Osteocyte (in vitro differentiated cells): ENCODE data around the gene ANTXR1. TPM values are rescaled to one million over a fixed set of nuclear protein-coding genes. Genes with fewer than 3 reads are reported as not detected.

ENCODE experiments used
- DNase-seq: peaks from one replicate; pipeline ENCODE4 v3.0.0; 2021; ENCODE audit warnings: mixed read lengths; ENCODE audit not compliant: unreplicated experiment; ENCODE audit errors: extremely low spot score
- H3K27ac Mint-ChIP-seq: one replicate; pipeline ENCODE4 v1.8.0; 2021; ENCODE audit warnings: mild to moderate bottlenecking, mixed read lengths; ENCODE audit not compliant: unreplicated experiment
- H3K27me3 Mint-ChIP-seq: one replicate; pipeline ENCODE4 v1.8.0; 2021; ENCODE audit warnings: mixed read lengths; ENCODE audit not compliant: unreplicated experiment
- H3K36me3 Mint-ChIP-seq: one replicate; pipeline ENCODE4 v1.8.0; 2021; ENCODE audit warnings: mixed read lengths; ENCODE audit not compliant: unreplicated experiment
- H3K4me1 Mint-ChIP-seq: one replicate; pipeline ENCODE4 v1.8.0; 2021; ENCODE audit warnings: mixed read lengths; ENCODE audit not compliant: unreplicated experiment
- H3K4me3 Mint-ChIP-seq: one replicate; pipeline ENCODE4 v1.8.0; 2021; ENCODE audit warnings: mild to moderate bottlenecking, moderate library complexity, mixed read lengths; ENCODE audit not compliant: unreplicated experiment
- H3K9me3 Mint-ChIP-seq: one replicate; pipeline ENCODE4 v1.8.0; 2021; ENCODE audit warnings: mixed read lengths; ENCODE audit not compliant: unreplicated experiment
- CTCF ChIP-seq: fragments of 200-600 bp; sonication (generic); IDR thresholded peaks from 2 replicates; pipeline ENCODE4 v1.5.0; 2021; ENCODE audit warnings: antibody characterized with exemption, mild to moderate bottlenecking, moderate library complexity
- total RNA-seq: library from RNA; stranded (reverse); gene quantifications from 2 replicates; pipeline ENCODE4 v1.2.1, GENCODE V29; 2021

Gene ANTXR1
- total RNA-seq, 1 donor from 2014 or later: 144 TPM

GRCh38 chr2:69090820-69091219 lies 77.8 kb downstream of the ANTXR1 start:
- no peak for TF ChIP-seq CTCF
- no peak for DNase-seq
- Mint-ChIP-seq H3K4me3 (no peak overlapping the region), H3K9me3 (no peaks in the 10 kb centered on the region), H3K36me3 (peaks cover 61% of the 10 kb centered on the region), H3K27ac (no peak overlapping the region), H3K4me1 (peaks cover 25% of the 10 kb centered on the region), H3K27me3 (no peaks in the 10 kb centered on the region)

GRCh38 chr2:69092857-69093256 lies 79.9 kb downstream of the ANTXR1 start:
- Mint-ChIP-seq H3K27me3 (no peaks in the 10 kb centered on the region), H3K36me3 (peaks cover 61% of the 10 kb centered on the region), H3K4me1 (peaks cover 22% of the 10 kb centered on the region), H3K4me3 (no peak overlapping the region), H3K27ac (no peak overlapping the region), H3K9me3 (no peaks in the 10 kb centered on the region)
- DNase-seq: no peak
- no peak for TF ChIP-seq CTCF

- Mint-ChIP-seq H3K4me3 (no peak overlapping the region), H3K27me3 (no peaks in the 10 kb centered on the region), H3K9me3 (no peaks in the 10 kb centered on the region), H3K36me3 (peaks cover 55% of the 10 kb centered on the region), H3K4me1 (peaks cover 21% of the 10 kb centered on the region), H3K27ac (no peak overlapping the region)
- DNase-seq: no peak
- TF ChIP-seq CTCF: no peak
These were observed 82.3 kb downstream of the ANTXR1 start for GRCh38 chr2:69095305-69095704.

- DNase-seq: no peak
- Mint-ChIP-seq H3K9me3 (no peaks in the 10 kb centered on the region), H3K27ac (peak overlapping the region; percentile 29), H3K4me1 (peaks cover 23% of the 10 kb centered on the region), H3K4me3 (no peak overlapping the region), H3K27me3 (no peaks in the 10 kb centered on the region), H3K36me3 (peaks cover 48% of the 10 kb centered on the region)
- TF ChIP-seq CTCF: no peak
These were observed 83.5 kb downstream of the ANTXR1 start for GRCh38 chr2:69096326-69097095.

GRCh38 chr2:69097148-69097610 lies 84.2 kb downstream of the ANTXR1 start:
- H3K27ac Mint-ChIP-seq: peak overlapping the region; percentile 29
- peaks cover 23% of the 10 kb centered on the region for H3K4me1 Mint-ChIP-seq
- no peak overlapping the region for H3K4me3 Mint-ChIP-seq

More at GRCh38 chr2:69097148-69097610, 84.2 kb downstream of the ANTXR1 start:
- DNase-seq: no peak
- peaks cover 46% of the 10 kb centered on the region for H3K36me3 Mint-ChIP-seq
- TF ChIP-seq CTCF: no peak
- H3K9me3 Mint-ChIP-seq: no peaks in the 10 kb centered on the region
- no peaks in the 10 kb centered on the region for H3K27me3 Mint-ChIP-seq
